HEK293 (cell line): Measurements from ENCODE around the gene ALKBH4.

Experiments used
- CTCF ChIP-seq: fragments of 450-650 bp; formaldehyde crosslinking; IDR thresholded peaks from 2 replicates; pipeline ENCODE4 v1.5.1; 2016; ENCODE audit warnings: missing biosample characterization, missing genetic modification characterization
- KLF9 ChIP-seq: fragments of 450-650 bp; formaldehyde crosslinking; IDR thresholded peaks from 2 replicates; pipeline ENCODE4 v1.5.1; 2016; ENCODE audit warnings: missing biosample characterization, missing genetic modification characterization, low read depth
- MEIS1 ChIP-seq: sonication (generic); formaldehyde crosslinking; IDR thresholded peaks from 2 replicates; pipeline ENCODE4 v1.8.1; 2022; ENCODE audit warnings: missing genetic modification reagents, mild to moderate bottlenecking, borderline replicate concordance
- PRDM10 ChIP-seq: fragments of 450-650 bp; formaldehyde crosslinking; IDR thresholded peaks from 2 replicates; pipeline ENCODE4 v1.5.1; 2016; ENCODE audit warnings: missing biosample characterization, missing genetic modification characterization
- RBAK ChIP-seq: fragments of 450-650 bp; formaldehyde crosslinking; IDR thresholded peaks from 2 replicates; pipeline ENCODE4 v1.5.1; 2016; ENCODE audit warnings: missing biosample characterization, missing genetic modification characterization
- TCF7L2 ChIP-seq: IDR thresholded peaks from 2 replicates; pipeline ENCODE4 v1.6.1; 2011; ENCODE audit warnings: low read depth, mild to moderate bottlenecking, inconsistent platforms, low read length, moderate library complexity, borderline replicate concordance
- YY1 ChIP-seq: fragments of 450-650 bp; formaldehyde crosslinking; IDR thresholded peaks from 2 replicates; pipeline ENCODE4 v1.5.1; 2018; ENCODE audit warnings: missing biosample characterization, missing genetic modification characterization
- ZBTB1 ChIP-seq: fragments of 450-650 bp; formaldehyde crosslinking; IDR thresholded peaks from 2 replicates; pipeline ENCODE4 v1.5.1; 2016; ENCODE audit warnings: missing biosample characterization, missing genetic modification characterization
- ZNF202 ChIP-seq: fragments of 450-650 bp; formaldehyde crosslinking; IDR thresholded peaks from 2 replicates; pipeline ENCODE4 v1.5.1; 2016; ENCODE audit warnings: missing biosample characterization, missing genetic modification characterization, borderline replicate concordance
- ZNF274 ChIP-seq, 2 experiments: fragments of 200-500 bp in 1 of 2; fragments of 450-650 bp in 1 of 2; sonication (Bioruptor generic) in 1 of 2; formaldehyde crosslinking in 1 of 2; IDR thresholded peaks; 2 replicates each; pipeline versions ENCODE4 v1.5.1 to v1.6.1; 2014 to 2016; ENCODE audit warnings: borderline replicate concordance in 1 of 2, inconsistent platforms in 1 of 2, low read length in 1 of 2, missing biosample characterization in 1 of 2, missing genetic modification characterization in 1 of 2
- ZNF513 ChIP-seq: fragments of 450-650 bp; IDR thresholded peaks from 2 replicates; pipeline ENCODE4 v1.5.1; 2018; ENCODE audit warnings: missing biosample characterization, missing genetic modification characterization
- ZNF837 ChIP-seq: fragments of 450-650 bp; formaldehyde crosslinking; IDR thresholded peaks from 2 replicates; pipeline ENCODE4 v1.5.1; 2016; ENCODE audit warnings: missing biosample characterization, missing genetic modification characterization
- ZSCAN18 ChIP-seq: fragments of 450-650 bp; formaldehyde crosslinking; IDR thresholded peaks from 2 replicates; pipeline ENCODE4 v1.5.1; 2016; ENCODE audit warnings: missing biosample characterization, missing genetic modification characterization

- TF ChIP-seq CTCF (tag by site-specific recombination) (no peak), YY1 (no peak), ZSCAN18 (tag by site-specific recombination) (no peak), RBAK (tag by site-specific recombination) (no peak), ZNF837 (tag by site-specific recombination) (no peak), ZNF513 (tag by site-specific recombination) (no peak), ZBTB1 (tag by site-specific recombination) (no peak), PRDM10 (tag by site-specific recombination) (no peak), MEIS1 (no peak), ZNF274 (IDR thresholded peaks at IDR 0.05; ENCODE audit: low read length) (no peak), ZNF274 (tag by site-specific recombination; IDR thresholded peaks at IDR 0.05; ENCODE audit: borderline replicate concordance) (no peak), KLF9 (no peak), TCF7L2 (no peak), ZNF202 (tag by site-specific recombination) (no peak)
Observed at GRCh38 chr7:102407910-102408309, 56.8 kb downstream of the ALKBH4 start.
